K562 (cell line): ENCODE data around the gene ZNF785. TPM values are rescaled to one million over a fixed set of nuclear protein-coding genes. Genes with fewer than 3 reads are reported as not detected.

Experiments
- ADNP ChIP-seq: fragments of 200-800 bp; sonication (Bioruptor generic); IDR thresholded peaks from 2 replicates; pipeline ENCODE4 v1.6.1; 2016; ENCODE audit warnings: missing genetic modification characterization, missing compliant biosample characterization
- ARHGAP35 ChIP-seq: fragments of 450-650 bp; IDR thresholded peaks from 2 replicates; pipeline ENCODE4 v1.6.1; 2018; ENCODE audit not compliant: partially characterized antibody
- COPS2 ChIP-seq: fragments of 450-650 bp; conservative IDR thresholded peaks from 2 replicates; pipeline ENCODE4 v1.6.1; 2016; ENCODE audit warnings: mild to moderate bottlenecking, moderate library complexity
- GTF2A2 ChIP-seq: IDR thresholded peaks from 2 replicates; pipeline ENCODE4 v1.6.1; 2016; ENCODE audit warnings: mild to moderate bottlenecking, missing genetic modification characterization, missing compliant biosample characterization
- GTF2E2 ChIP-seq: fragments of 200-800 bp; sonication (Bioruptor generic); IDR thresholded peaks from 2 replicates; pipeline ENCODE4 v1.6.1; 2016; ENCODE audit warnings: missing genetic modification characterization, missing compliant biosample characterization
- KDM5B ChIP-seq: fragments of 200-600 bp; sonication (generic); IDR thresholded peaks from 2 replicates; pipeline ENCODE4 v1.6.1; 2012; ENCODE audit warnings: low read depth, mild to moderate bottlenecking, moderate library complexity, low read length, control low read depth, inconsistent platforms; ENCODE audit not compliant: insufficient replicate concordance
- POLR2H ChIP-seq: IDR thresholded peaks from 2 replicates; pipeline ENCODE4 v1.6.1; 2016; ENCODE audit warnings: missing genetic modification characterization, low read depth, mild to moderate bottlenecking, control low read depth, missing compliant biosample characterization, moderate library complexity
- PURB ChIP-seq: sonication (generic); formaldehyde crosslinking; IDR thresholded peaks from 2 replicates; pipeline ENCODE4 v1.9.0; 2021; ENCODE audit warnings: low read depth, mild to moderate bottlenecking, missing genetic modification reagents
- SMAD2 ChIP-seq: fragments of 150-350 bp; IDR thresholded peaks from 2 replicates; pipeline ENCODE4 v1.6.1; 2014; ENCODE audit warnings: low read depth, mild to moderate bottlenecking, low read length
- SPI1 ChIP-seq: IDR thresholded peaks from 2 replicates; pipeline ENCODE4 v1.6.1; 2011; ENCODE audit warnings: low read depth, low read length, control low read depth, borderline replicate concordance
- TFAM ChIP-seq: fragments of 250-450 bp; sonication (Bioruptor Pico); conservative IDR thresholded peaks from 2 replicates; pipeline ENCODE4 v1.5.0; 2021; ENCODE audit warnings: mild to moderate bottlenecking, moderate library complexity
- ZNF282 ChIP-seq: sonication (generic); formaldehyde crosslinking; IDR thresholded peaks from 2 replicates; pipeline ENCODE4 v1.8.1; 2023; ENCODE audit warnings: missing genetic modification reagents
- ZNF311 ChIP-seq: fragments of 250-450 bp; sonication (Bioruptor Pico); IDR thresholded peaks from 2 replicates; pipeline ENCODE4 v1.4.0; 2020; ENCODE audit warnings: mild to moderate bottlenecking, moderate library complexity
- ZNF324 ChIP-seq: fragments of 250-450 bp; sonication (Bioruptor Pico); IDR thresholded peaks from 2 replicates; pipeline ENCODE4 v1.4.0; 2020; ENCODE audit warnings: mild to moderate bottlenecking
- ZNF431 ChIP-seq: sonication (generic); formaldehyde crosslinking; IDR thresholded peaks from 2 replicates; pipeline ENCODE4 v1.8.0; 2022; ENCODE audit warnings: mild to moderate bottlenecking, missing genetic modification reagents
- ZNF584 ChIP-seq: fragments of 200-800 bp; sonication (Bioruptor generic); IDR thresholded peaks from 2 replicates; pipeline ENCODE4 v1.6.1; 2016; ENCODE audit warnings: low read depth, mild to moderate bottlenecking, missing genetic modification characterization, missing compliant biosample characterization
- ZSCAN32 ChIP-seq: fragments of 450-650 bp; formaldehyde crosslinking; IDR thresholded peaks from 2 replicates; pipeline ENCODE4 v1.4.0; 2020; ENCODE audit warnings: mild to moderate bottlenecking, moderate library complexity
- polyA plus RNA-seq, 8 experiments: library from polyadenylated mRNA; depleted of rRNA in 4 of 8; stranded (reverse) in 5 of 8; unstranded in 3 of 8; fragments of >200 nt; fragmentation: Nextera tagmentation in 2 of 8; fragmentation: Illumina TruSeq in 1 of 8; extraction: Ambion mirVana in 2 of 8; extraction: Trizol in 1 of 8; gene quantifications; 2 replicates each; pipeline versions ENCODE4 v1.2.1 to v1.2.3, GENCODE V29; 2011 to 2014; ENCODE audit warnings: inconsistent platforms in 1 of 8, missing spikeins in 1 of 8
- total RNA-seq, 7 experiments: library from RNA; depleted of rRNA in 6 of 7; stranded (reverse); fragments of >200 nt in 6 of 7; fragmentation: Illumina TruSeq in 2 of 7; extraction: Trizol in 2 of 7; gene quantifications; 2 replicates each; pipeline versions ENCODE4 v1.2.1 to v1.2.3, GENCODE V29; 2011 to 2021; ENCODE audit warnings: low replicate concordance in 1 of 7
- TF ChIP-seq, protein P1 (sequence below): fragments of 450-650 bp; formaldehyde crosslinking; IDR thresholded peaks from 2 replicates; pipeline ENCODE4 v1.4.0; 2022; ENCODE audit warnings: missing genetic modification characterization
- TF ChIP-seq, protein P2 (sequence below), 2 experiments: fragments of 450-650 bp in 1 of 2; sonication (generic) in 1 of 2; formaldehyde crosslinking in 1 of 2; IDR thresholded peaks in 1 of 2; conservative IDR thresholded peaks in 1 of 2; 2 replicates each; pipeline versions ENCODE4 v1.6.1 to v1.8.1; 2016 to 2023; ENCODE audit warnings: mild to moderate bottlenecking in 2 of 2, moderate library complexity in 2 of 2, inconsistent platforms in 1 of 2, missing genetic modification reagents in 1 of 2
- TF ChIP-seq, protein P3 (sequence below), 2 experiments: fragments of 450-650 bp; IDR thresholded peaks; 2 replicates each; pipeline ENCODE4 v1.6.1; 2016
- TF ChIP-seq, protein P4 (sequence below): fragments of 450-650 bp; IDR thresholded peaks from 2 replicates; pipeline ENCODE4 v1.7.1; 2018; ENCODE audit warnings: mild to moderate bottlenecking, low read depth; ENCODE audit not compliant: partially characterized antibody
- TF ChIP-seq, protein P5 (sequence below): fragments of 450-650 bp; IDR thresholded peaks from 2 replicates; pipeline ENCODE4 v1.6.1; 2016; ENCODE audit warnings: low read depth, mild to moderate bottlenecking, moderate library complexity

ZNF785 gene
- total and polyA plus RNA-seq, 9 of the 15 experiments (the other 6 are each of a cell fraction or from before 2014, with no cell fraction given) = 0.64 to 11.0 (median 6.4) TPM

DNA sequence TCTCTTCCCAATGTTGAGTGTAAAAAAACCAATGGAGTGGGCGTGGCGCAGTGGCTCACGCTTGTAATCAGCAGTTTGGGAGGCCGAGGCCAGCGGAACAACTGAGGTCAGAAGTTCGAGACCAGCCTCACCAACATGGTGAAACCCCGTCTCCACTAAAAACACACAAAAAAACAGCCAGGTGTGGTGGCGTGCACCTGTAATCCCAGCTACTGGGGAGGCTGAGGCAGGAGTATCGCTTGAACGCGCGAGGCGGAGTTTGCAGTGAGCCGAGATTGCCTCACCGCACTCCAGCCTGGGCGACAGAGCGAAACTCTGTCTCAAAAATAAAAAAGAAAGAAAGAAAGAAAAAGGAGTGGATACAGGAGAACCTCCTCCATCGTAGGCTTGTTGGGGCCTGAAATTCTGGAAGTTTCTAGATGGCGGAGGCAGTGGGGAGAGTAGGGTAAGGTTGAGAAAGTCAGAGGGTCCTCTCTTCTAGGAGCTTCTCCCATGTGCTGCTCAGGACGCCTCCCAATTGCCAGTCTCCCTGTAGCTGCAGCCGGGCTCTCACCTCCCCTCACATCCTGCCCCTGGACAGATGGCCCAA, 26.6 kb downstream of the ZNF785 start (continued):
- no peak for TF ChIP-seq ZNF282 (CRISPR knock-in tag)
- TF ChIP-seq ZNF584 = no peak
- TF ChIP-seq TFAM (CRISPR knock-in tag) = no peak
- TF ChIP-seq GTF2A2 (tag) = no peak
- TF ChIP-seq ARHGAP35 = no peak
- TF ChIP-seq, protein P1, sequence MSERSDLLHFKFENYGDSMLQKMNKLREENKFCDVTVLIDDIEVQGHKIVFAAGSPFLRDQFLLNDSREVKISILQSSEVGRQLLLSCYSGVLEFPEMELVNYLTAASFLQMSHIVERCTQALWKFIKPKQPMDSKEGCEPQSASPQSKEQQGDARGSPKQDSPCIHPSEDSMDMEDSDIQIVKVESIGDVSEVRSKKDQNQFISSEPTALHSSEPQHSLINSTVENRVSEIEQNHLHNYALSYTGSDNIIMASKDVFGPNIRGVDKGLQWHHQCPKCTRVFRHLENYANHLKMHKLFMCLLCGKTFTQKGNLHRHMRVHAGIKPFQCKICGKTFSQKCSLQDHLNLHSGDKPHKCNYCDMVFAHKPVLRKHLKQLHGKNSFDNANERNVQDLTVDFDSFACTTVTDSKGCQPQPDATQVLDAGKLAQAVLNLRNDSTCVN = no peak
- no peak for TF ChIP-seq PURB (CRISPR knock-in tag)
- TF ChIP-seq, protein P2, sequence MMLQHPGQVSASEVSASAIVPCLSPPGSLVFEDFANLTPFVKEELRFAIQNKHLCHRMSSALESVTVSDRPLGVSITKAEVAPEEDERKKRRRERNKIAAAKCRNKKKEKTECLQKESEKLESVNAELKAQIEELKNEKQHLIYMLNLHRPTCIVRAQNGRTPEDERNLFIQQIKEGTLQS (IDR thresholded peaks at IDR 0.05) = no peak
- TF ChIP-seq, protein P2 (CRISPR knock-in tag; conservative IDR thresholded peaks at IDR 0.05) = no peak
- peak; percentile 78; the same call in 1 of the 2 replicates for TF ChIP-seq GTF2E2 (tag)
- no peak for TF ChIP-seq POLR2H (tag)
- TF ChIP-seq KDM5B = no peak
- no peak for TF ChIP-seq ZSCAN32
- peak; percentile 100 for TF ChIP-seq ADNP (tag)
- TF ChIP-seq SMAD2 = no peak
- TF ChIP-seq ZNF311 = no peak
- TF ChIP-seq, protein P3, sequence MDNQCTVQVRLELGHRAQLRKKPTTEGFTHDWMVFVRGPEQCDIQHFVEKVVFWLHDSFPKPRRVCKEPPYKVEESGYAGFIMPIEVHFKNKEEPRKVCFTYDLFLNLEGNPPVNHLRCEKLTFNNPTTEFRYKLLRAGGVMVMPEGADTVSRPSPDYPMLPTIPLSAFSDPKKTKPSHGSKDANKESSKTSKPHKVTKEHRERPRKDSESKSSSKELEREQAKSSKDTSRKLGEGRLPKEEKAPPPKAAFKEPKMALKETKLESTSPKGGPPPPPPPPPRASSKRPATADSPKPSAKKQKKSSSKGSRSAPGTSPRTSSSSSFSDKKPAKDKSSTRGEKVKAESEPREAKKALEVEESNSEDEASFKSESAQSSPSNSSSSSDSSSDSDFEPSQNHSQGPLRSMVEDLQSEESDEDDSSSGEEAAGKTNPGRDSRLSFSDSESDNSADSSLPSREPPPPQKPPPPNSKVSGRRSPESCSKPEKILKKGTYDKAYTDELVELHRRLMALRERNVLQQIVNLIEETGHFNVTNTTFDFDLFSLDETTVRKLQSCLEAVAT (IDR thresholded peaks at IDR 0.05) = peak in 1 of 2 experiments; percentile 88; a peak in 1 of 4 replicates
- TF ChIP-seq, protein P4, sequence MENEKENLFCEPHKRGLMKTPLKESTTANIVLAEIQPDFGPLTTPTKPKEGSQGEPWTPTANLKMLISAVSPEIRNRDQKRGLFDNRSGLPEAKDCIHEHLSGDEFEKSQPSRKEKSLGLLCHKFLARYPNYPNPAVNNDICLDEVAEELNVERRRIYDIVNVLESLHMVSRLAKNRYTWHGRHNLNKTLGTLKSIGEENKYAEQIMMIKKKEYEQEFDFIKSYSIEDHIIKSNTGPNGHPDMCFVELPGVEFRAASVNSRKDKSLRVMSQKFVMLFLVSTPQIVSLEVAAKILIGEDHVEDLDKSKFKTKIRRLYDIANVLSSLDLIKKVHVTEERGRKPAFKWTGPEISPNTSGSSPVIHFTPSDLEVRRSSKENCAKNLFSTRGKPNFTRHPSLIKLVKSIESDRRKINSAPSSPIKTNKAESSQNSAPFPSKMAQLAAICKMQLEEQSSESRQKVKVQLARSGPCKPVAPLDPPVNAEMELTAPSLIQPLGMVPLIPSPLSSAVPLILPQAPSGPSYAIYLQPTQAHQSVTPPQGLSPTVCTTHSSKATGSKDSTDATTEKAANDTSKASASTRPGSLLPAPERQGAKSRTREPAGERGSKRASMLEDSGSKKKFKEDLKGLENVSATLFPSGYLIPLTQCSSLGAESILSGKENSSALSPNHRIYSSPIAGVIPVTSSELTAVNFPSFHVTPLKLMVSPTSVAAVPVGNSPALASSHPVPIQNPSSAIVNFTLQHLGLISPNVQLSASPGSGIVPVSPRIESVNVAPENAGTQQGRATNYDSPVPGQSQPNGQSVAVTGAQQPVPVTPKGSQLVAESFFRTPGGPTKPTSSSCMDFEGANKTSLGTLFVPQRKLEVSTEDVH = peak; percentile 28
- TF ChIP-seq ZNF431 (CRISPR knock-in tag) = no peak
- no peak for TF ChIP-seq COPS2
- TF ChIP-seq, protein P5, sequence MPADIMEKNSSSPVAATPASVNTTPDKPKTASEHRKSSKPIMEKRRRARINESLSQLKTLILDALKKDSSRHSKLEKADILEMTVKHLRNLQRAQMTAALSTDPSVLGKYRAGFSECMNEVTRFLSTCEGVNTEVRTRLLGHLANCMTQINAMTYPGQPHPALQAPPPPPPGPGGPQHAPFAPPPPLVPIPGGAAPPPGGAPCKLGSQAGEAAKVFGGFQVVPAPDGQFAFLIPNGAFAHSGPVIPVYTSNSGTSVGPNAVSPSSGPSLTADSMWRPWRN = peak; percentile 66
- TF ChIP-seq SPI1 = no peak
- TF ChIP-seq ZNF324 (CRISPR knock-in tag) = no peak
